ENCODE results near the gene CCDC186. TPM values are rescaled to one million over a fixed set of nuclear protein-coding genes. Genes with fewer than 3 reads are reported as not detected.
"Not testable (repeated sequence)": the region's sequence is repeated elsewhere in the genome, so short reads cannot be mapped to it uniquely, and the experiment has no call there.

CCDC186 gene
- total RNA-seq, 1 donor from 2014 or later, result 33.1 TPM

DNA sequence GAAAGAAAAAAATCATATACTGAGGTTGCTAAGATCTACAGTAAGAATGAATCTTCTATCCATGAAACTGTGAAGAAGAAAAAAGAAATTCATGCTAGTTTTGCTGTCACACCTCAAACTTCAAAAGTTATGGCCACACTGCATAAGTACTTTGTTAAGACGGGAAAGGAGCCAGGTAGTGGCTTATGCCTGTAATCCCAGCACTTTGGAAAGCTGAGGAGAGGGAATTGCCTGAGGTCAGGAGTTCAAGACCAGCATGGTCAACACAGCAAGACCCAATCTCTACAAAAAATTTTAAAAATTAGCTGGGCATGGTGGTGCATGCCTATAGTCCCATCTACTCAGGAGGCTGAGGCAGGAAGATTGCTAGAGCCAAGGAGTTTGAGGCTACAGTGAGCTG is 22.1 kb downstream of the CCDC186 start:
- intact Hi-C loops (cut with DNase I), result no loop called here
- no peak for DNase-seq
- no peaks in the 10 kb centered on the region for H3K9me3 ChIP-seq
- H3K27ac ChIP-seq, result no peak overlapping the region
- TF ChIP-seq, protein P1, sequence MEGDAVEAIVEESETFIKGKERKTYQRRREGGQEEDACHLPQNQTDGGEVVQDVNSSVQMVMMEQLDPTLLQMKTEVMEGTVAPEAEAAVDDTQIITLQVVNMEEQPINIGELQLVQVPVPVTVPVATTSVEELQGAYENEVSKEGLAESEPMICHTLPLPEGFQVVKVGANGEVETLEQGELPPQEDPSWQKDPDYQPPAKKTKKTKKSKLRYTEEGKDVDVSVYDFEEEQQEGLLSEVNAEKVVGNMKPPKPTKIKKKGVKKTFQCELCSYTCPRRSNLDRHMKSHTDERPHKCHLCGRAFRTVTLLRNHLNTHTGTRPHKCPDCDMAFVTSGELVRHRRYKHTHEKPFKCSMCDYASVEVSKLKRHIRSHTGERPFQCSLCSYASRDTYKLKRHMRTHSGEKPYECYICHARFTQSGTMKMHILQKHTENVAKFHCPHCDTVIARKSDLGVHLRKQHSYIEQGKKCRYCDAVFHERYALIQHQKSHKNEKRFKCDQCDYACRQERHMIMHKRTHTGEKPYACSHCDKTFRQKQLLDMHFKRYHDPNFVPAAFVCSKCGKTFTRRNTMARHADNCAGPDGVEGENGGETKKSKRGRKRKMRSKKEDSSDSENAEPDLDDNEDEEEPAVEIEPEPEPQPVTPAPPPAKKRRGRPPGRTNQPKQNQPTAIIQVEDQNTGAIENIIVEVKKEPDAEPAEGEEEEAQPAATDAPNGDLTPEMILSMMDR (IDR thresholded peaks at IDR 0.05), result no peak
- no peaks in the 10 kb centered on the region for H3K27me3 ChIP-seq (ENCODE audit: low read depth)
- ATAC-seq, result no peak
- H3K4me3 ChIP-seq, result no peak overlapping the region
- no peaks in the 10 kb centered on the region for H3K4me1 ChIP-seq
- H3K36me3 ChIP-seq, result peaks cover 63% of the 10 kb centered on the region

DNA sequence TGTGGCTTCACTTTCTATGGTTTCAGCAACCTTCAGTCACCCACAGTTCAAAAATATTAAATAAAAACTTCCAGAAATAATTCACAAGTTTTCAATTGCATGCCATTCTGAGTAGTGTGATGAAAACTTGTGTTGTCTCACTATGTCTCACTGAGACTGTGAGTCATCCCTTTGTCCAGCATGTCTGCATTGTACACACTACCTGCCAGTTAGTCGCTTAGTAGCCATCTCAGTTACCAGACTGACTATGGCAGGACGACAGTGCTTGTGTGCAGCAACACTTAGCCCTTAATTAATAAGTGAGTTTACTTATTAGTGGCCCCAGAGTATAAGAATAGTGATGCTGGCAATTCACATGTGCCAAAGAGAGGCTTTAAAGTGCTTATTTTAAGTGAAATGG is 22.5 kb downstream of the CCDC186 start:
- Histone ChIP-seq H3K4me1 (no peaks in the 10 kb centered on the region), H3K4me3 (no peak overlapping the region), H3K27me3 (ENCODE audit: low read depth) (no peaks in the 10 kb centered on the region), H3K36me3 (peaks cover 61% of the 10 kb centered on the region), H3K9me3 (no peaks in the 10 kb centered on the region), H3K27ac (no peak overlapping the region)
- intact Hi-C loops (cut with DNase I), result no loop called here
- TF ChIP-seq, protein P1 (IDR thresholded peaks at IDR 0.05), result no peak
- no peak for ATAC-seq
- no peak for DNase-seq

GRCh38 chr10:114149476-114149875 is 24.5 kb downstream of the CCDC186 start:
- H3K27ac ChIP-seq; ATAC-seq; H3K27me3 ChIP-seq (ENCODE audit: low read depth); H3K4me1 ChIP-seq; intact Hi-C loops (cut with DNase I); DNase-seq; H3K9me3 ChIP-seq; H3K4me3 ChIP-seq: not testable (repeated sequence)
- peaks cover 57% of the 10 kb centered on the region for H3K36me3 ChIP-seq

GRCh38 chr10:114143160-114143559 is 30.8 kb downstream of the CCDC186 start:
- intact Hi-C loops (cut with DNase I), result no loop called here
- Histone ChIP-seq H3K27me3 (ENCODE audit: low read depth) (no peaks in the 10 kb centered on the region), H3K4me1 (no peaks in the 10 kb centered on the region), H3K27ac (no peak overlapping the region), H3K9me3 (no peaks in the 10 kb centered on the region), H3K36me3 (peaks cover 63% of the 10 kb centered on the region), H3K4me3 (no peak overlapping the region)
- TF ChIP-seq, protein P1 (IDR thresholded peaks at IDR 0.05), result no peak
- ATAC-seq (no peak), DNase-seq (no peak)

GRCh38 chr10:114142018-114142417 is 32.0 kb downstream of the CCDC186 start:
- intact Hi-C loops (cut with DNase I), result no loop called here
- peaks cover 63% of the 10 kb centered on the region for H3K36me3 ChIP-seq

DNA sequence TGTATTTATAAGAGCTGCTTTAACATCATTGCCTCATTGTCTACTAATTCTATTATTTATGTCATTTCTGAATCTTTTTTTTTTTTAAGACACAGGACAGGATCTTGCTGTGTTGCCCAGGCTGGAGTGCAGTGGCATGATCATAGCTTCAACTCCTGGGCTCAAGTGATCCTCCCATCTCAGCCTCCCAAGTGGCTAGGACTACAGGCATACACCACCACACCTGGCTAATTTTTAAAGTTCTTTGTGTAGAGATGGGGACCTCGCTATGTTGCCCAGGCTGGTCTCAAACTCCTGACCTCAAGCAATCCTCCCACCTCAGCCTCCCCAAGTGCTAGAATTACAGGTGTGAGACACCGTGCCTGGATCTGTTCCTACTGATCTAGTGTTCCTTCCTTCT is 33.2 kb downstream of the CCDC186 start:
- ATAC-seq; H3K9me3 ChIP-seq; H3K4me1 ChIP-seq; intact Hi-C loops (cut with DNase I); DNase-seq; H3K27ac ChIP-seq; H3K27me3 ChIP-seq (ENCODE audit: low read depth); H3K4me3 ChIP-seq: not testable (repeated sequence)
- peaks cover 72% of the 10 kb centered on the region for H3K36me3 ChIP-seq

More at GRCh38 chr10:114142018-114142417, 32.0 kb downstream of the CCDC186 start:
- Histone ChIP-seq H3K27me3 (ENCODE audit: low read depth) (no peaks in the 10 kb centered on the region), H3K9me3 (no peaks in the 10 kb centered on the region), H3K27ac (no peak overlapping the region), H3K4me3 (no peak overlapping the region), H3K4me1 (no peaks in the 10 kb centered on the region)
- TF ChIP-seq, protein P1 (IDR thresholded peaks at IDR 0.05), result no peak
- ATAC-seq (no peak), DNase-seq (no peak)

GRCh38 chr10:114140036-114140435 is 34.0 kb downstream of the CCDC186 start:
- no peak for ATAC-seq
- H3K4me3 ChIP-seq, result no peak overlapping the region
- no peaks in the 10 kb centered on the region for H3K27me3 ChIP-seq (ENCODE audit: low read depth)
- TF ChIP-seq, protein P1 (IDR thresholded peaks at IDR 0.05), result no peak
- H3K36me3 ChIP-seq, result peaks cover 71% of the 10 kb centered on the region
- no peaks in the 10 kb centered on the region for H3K9me3 ChIP-seq
- no peak for DNase-seq
- H3K4me1 ChIP-seq, result no peaks in the 10 kb centered on the region
- intact Hi-C loops (cut with DNase I), result no loop called here
- H3K27ac ChIP-seq, result no peak overlapping the region

Data from lower lobe of right lung (tissue), 2 donors.